SHP77 (cell line): ENCODE measurements around the gene FOXK1.
"Not testable (repeated sequence)": the region's sequence is repeated elsewhere in the genome, so short reads cannot be mapped to it uniquely, and the experiment has no call there.

ENCODE experiments used
- DNase-seq, 2 experiments: peaks; one replicate each; lab custom pipeline; 2025; lab: John Stamatoyannopoulos, UW

FOXK1 gene

GRCh38 chr7:4667776-4668509, 14.2 kb upstream of the FOXK1 start:
- DNase-seq: no peak

- no peak for DNase-seq
These were observed 13.6 kb upstream of the FOXK1 start for GRCh38 chr7:4668510-4668847.

- no peak for DNase-seq
These were observed 11.3 kb upstream of the FOXK1 start for GRCh38 chr7:4670791-4671190.

GRCh38 chr7:4675771-4676367, 6.2 kb upstream of the FOXK1 start:
- no peak for DNase-seq

GRCh38 chr7:4677518-4677917, 4.6 kb upstream of the FOXK1 start:
- DNase-seq: not testable (repeated sequence)

- DNase-seq: no peak
These were observed 760 bp upstream of the FOXK1 start for GRCh38 chr7:4681218-4681851.

- DNase-seq: peak; percentile 29 to 51
These were observed 537 bp downstream of the FOXK1 start for GRCh38 chr7:4682621-4683042.

- no peak for DNase-seq
These were observed 1.2 kb downstream of the FOXK1 start for GRCh38 chr7:4683043-4683883.

GRCh38 chr7:4683884-4684565, 1.9 kb downstream of the FOXK1 start:
- peak in 1 of 2 experiments; percentile 44 for DNase-seq

- no peak for DNase-seq
These were observed 2.8 kb downstream of the FOXK1 start for GRCh38 chr7:4684846-4685245.

- DNase-seq: not testable (repeated sequence)
These were observed 3.6 kb downstream of the FOXK1 start for GRCh38 chr7:4685676-4686075.

GRCh38 chr7:4687956-4688355, 5.9 kb downstream of the FOXK1 start:
- no peak for DNase-seq

GRCh38 chr7:4689151-4689550, 7.1 kb downstream of the FOXK1 start:
- DNase-seq: no peak

GRCh38 chr7:4689668-4690067, 7.6 kb downstream of the FOXK1 start:
- DNase-seq: no peak

- no peak for DNase-seq
These were observed 9.1 kb downstream of the FOXK1 start for GRCh38 chr7:4690953-4691856.

GRCh38 chr7:4692055-4692454, 10.0 kb downstream of the FOXK1 start:
- DNase-seq: no peak

GRCh38 chr7:4692622-4693021, 10.5 kb downstream of the FOXK1 start:
- DNase-seq: not testable (repeated sequence)

GRCh38 chr7:4693152-4693551, 11.1 kb downstream of the FOXK1 start:
- no peak for DNase-seq

- DNase-seq: no peak
These were observed 11.7 kb downstream of the FOXK1 start for GRCh38 chr7:4693749-4694148.

- no peak for DNase-seq
These were observed 12.2 kb downstream of the FOXK1 start for GRCh38 chr7:4694305-4694704.
